ENCODE measurements around the gene RND3. TPM values are rescaled to one million over a fixed set of nuclear protein-coding genes. Genes with fewer than 3 reads are reported as not detected.

Gene RND3
- total and polyA plus RNA-seq, 8 donors: 10.3 to 58.2 (median 27.1) TPM

GRCh38 chr2:150495993-150496627 is 8.6 kb upstream of the RND3 start:
- Histone ChIP-seq H3K9me3 (no peaks in the 10 kb centered on the region), H3K27me3 (no peaks in the 10 kb centered on the region), H3K4me1 (no peaks in the 10 kb centered on the region), H3K27ac (no peak overlapping the region), H3K36me3 (no peaks in the 10 kb centered on the region), H3K4me3 (no peak overlapping the region)
- whole genome bisulfite sequencing, 5 donors: 61 to 68% (median 63%) methylated on average over 7 of the region's 7 CpGs
- TF ChIP-seq POLR2AphosphoS5 (IDR thresholded peaks at IDR 0.05) (no peak), POLR2A (IDR thresholded peaks at IDR 0.05) (no peak), EP300 (IDR thresholded peaks at IDR 0.05) (no peak)
- TF ChIP-seq, protein P1, sequence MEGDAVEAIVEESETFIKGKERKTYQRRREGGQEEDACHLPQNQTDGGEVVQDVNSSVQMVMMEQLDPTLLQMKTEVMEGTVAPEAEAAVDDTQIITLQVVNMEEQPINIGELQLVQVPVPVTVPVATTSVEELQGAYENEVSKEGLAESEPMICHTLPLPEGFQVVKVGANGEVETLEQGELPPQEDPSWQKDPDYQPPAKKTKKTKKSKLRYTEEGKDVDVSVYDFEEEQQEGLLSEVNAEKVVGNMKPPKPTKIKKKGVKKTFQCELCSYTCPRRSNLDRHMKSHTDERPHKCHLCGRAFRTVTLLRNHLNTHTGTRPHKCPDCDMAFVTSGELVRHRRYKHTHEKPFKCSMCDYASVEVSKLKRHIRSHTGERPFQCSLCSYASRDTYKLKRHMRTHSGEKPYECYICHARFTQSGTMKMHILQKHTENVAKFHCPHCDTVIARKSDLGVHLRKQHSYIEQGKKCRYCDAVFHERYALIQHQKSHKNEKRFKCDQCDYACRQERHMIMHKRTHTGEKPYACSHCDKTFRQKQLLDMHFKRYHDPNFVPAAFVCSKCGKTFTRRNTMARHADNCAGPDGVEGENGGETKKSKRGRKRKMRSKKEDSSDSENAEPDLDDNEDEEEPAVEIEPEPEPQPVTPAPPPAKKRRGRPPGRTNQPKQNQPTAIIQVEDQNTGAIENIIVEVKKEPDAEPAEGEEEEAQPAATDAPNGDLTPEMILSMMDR (IDR thresholded peaks at IDR 0.05): no peak
- peak in 1 of 2 donors; percentile 45 for DNase-seq
- intact Hi-C loops (cut with DNase I; ENCODE audit: low total_unique reads): no loop called here

DNA sequence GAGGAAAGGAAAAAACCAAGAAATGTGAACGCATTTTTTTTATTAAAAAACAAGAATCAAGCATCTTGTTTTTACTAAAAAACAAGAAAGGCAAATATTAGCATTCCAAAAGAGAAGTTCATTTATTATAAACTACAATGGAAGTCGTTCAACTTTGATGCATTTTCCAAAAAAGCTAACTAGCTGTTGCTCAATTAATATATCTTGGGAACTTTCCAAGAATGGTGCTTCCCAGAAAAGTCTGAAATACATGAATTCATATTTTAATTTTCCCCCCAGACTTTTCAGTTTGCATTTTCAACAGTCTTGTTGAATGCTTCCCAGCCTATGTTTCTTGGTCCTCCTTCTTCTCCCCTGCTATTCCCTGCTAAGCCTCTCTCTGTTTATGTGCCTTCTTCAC is 7.5 kb upstream of the RND3 start:
- TF ChIP-seq EP300 (IDR thresholded peaks at IDR 0.05): no peak
- no peak for TF ChIP-seq POLR2AphosphoS5 (IDR thresholded peaks at IDR 0.05)
- no peak for TF ChIP-seq POLR2A (IDR thresholded peaks at IDR 0.05)
- TF ChIP-seq, protein P1 (IDR thresholded peaks at IDR 0.05): no peak
- DNase-seq: no peak
- Histone ChIP-seq H3K4me1 (no peaks in the 10 kb centered on the region), H3K9me3 (no peaks in the 10 kb centered on the region), H3K27ac (no peak overlapping the region), H3K36me3 (no peaks in the 10 kb centered on the region), H3K4me3 (no peak overlapping the region), H3K27me3 (no peaks in the 10 kb centered on the region)
- 70 to 77% (median 74%) methylated on average over 2 of the region's 2 CpGs for WGBS, 5 donors
- intact Hi-C loops (cut with DNase I; ENCODE audit: low total_unique reads): no loop called here

GRCh38 chr2:150494234-150494945 is 6.9 kb upstream of the RND3 start:
- Histone ChIP-seq H3K36me3 (no peaks in the 10 kb centered on the region), H3K4me3 (no peak overlapping the region), H3K27ac (no peak overlapping the region), H3K9me3 (no peaks in the 10 kb centered on the region), H3K4me1 (no peaks in the 10 kb centered on the region), H3K27me3 (no peaks in the 10 kb centered on the region)
- DNase-seq: no peak
- intact Hi-C loops (cut with DNase I; ENCODE audit: low total_unique reads): loop anchor here (5.0 kb wide), 1 partner anchor 897 kb away; no protein-coding TSS in a partner anchor
- 45 to 55% (median 48%) methylated on average over 4 of the region's 4 CpGs for WGBS, 5 donors
- TF ChIP-seq EP300 (IDR thresholded peaks at IDR 0.05): no peak
- TF ChIP-seq POLR2A (IDR thresholded peaks at IDR 0.05): no peak
- TF ChIP-seq POLR2AphosphoS5 (IDR thresholded peaks at IDR 0.05): no peak
- TF ChIP-seq, protein P1 (IDR thresholded peaks at IDR 0.05): no peak

GRCh38 chr2:150491943-150492342 is 4.5 kb upstream of the RND3 start:
- H3K4me1 ChIP-seq: no peaks in the 10 kb centered on the region
- H3K4me3 ChIP-seq: no peak overlapping the region
- no peaks in the 10 kb centered on the region for H3K36me3 ChIP-seq
- TF ChIP-seq EP300 (IDR thresholded peaks at IDR 0.05): no peak
- no peak for TF ChIP-seq POLR2A (IDR thresholded peaks at IDR 0.05)
- TF ChIP-seq POLR2AphosphoS5 (IDR thresholded peaks at IDR 0.05): no peak
- TF ChIP-seq, protein P1 (IDR thresholded peaks at IDR 0.05): no peak
- no peak for DNase-seq
- intact Hi-C loops (cut with DNase I; ENCODE audit: low total_unique reads): loop anchor here (5.0 kb wide), 1 partner anchor 895 kb away; no protein-coding TSS in a partner anchor
- no peak overlapping the region for H3K27ac ChIP-seq
- H3K27me3 ChIP-seq: peaks cover 0 to 6% (median 0%) of the 10 kb centered on the region in 3 donors
- 34 to 53% (median 37%) methylated on average over 2 of the region's 2 CpGs for WGBS, 5 donors
- no peaks in the 10 kb centered on the region for H3K9me3 ChIP-seq
